NCI-H2081 (cell line): ENCODE measurements around the gene WWOX.

Experiments
- DNase-seq, 2 experiments: peaks; one replicate each; lab custom pipeline; 2025; lab: John Stamatoyannopoulos, UW

WWOX gene

DNA sequence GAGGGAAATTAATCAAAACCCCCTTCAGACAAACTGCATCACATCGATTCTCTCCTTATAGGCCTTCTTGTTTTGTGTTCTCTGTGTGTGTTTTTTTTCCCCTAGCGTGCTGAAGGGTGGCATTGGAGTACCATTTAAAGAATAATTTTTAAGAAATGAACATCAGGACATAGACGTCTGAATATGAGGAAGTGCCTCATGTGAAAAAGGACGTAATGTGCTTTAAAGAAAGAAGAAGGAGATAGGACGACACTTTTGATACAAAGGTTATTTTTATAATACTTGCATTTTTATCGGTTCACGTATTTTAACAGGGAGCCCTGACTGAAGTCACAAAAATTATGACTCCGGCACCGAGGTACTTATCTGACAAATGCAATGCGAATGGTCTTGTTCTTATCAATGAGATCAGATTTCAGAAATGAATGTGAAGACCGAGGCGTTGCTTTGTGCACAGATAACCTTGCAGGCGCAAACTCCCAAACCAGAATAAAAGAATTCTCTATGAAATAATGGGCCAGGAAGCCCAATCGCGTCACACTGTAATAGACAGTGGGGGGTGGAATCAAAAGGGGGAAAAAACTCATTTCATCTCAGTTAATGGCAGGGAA lies 894.8 kb downstream of the WWOX start:
- no peak for DNase-seq

DNA sequence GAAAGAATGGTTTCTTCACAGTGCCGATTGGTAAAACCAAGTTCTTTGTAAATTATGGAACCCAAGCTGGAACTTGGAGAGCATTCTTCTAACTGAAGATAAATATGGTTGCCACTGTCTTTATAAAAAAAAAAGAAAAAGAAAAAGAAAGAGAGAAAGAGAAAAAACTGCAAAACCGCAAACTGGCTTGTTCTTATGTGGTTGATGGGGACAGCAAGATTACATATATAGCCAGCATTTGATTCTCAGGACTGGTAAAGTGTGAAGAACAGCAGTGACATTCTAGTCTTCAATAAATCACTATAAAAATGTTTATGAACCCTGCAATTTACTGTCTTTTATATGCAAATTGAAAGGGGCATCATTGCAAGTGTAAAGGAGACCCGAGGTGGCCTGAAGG lies 896.0 kb downstream of the WWOX start:
- DNase-seq, result no peak

DNA sequence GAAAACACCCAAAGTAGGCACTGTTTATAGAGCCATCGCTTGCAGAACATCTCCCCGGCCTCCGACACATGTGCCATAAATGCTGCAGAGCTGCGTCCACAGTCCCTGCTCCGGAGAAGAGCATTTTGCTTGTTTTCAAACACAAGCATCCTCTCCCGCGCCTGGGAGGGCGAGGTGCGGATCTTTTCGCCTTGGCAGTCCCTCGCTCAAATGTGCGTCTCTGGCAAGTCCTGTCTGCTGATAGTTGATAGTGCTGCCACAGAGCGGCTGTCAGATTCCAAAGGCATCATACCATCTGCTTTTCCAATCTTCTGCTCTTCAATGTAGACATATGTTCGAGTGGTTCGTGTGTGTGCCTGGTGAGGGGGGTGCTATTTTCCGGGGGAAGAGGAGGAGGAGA lies 897.3 kb downstream of the WWOX start:
- no peak for DNase-seq

DNA sequence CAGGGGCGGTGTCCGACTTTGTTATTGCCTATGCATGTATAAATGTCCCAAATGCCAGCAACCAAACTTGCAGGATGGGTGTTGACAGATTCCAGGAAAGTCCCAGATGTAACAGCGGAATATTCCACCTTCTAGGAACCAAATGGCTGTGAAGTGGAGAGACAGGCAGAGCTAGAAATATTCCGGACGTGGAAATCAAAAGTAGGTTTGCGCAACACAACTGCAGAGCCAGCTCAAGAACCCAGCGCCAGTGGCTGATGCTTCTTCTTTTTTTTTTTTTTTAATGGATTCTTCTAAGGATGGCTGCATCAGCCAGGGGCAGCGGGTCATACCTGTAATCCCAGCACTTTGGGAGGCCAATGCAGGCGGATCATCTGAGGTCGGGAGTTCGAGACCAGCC lies 899.4 kb downstream of the WWOX start:
- DNase-seq, result no peak

DNA sequence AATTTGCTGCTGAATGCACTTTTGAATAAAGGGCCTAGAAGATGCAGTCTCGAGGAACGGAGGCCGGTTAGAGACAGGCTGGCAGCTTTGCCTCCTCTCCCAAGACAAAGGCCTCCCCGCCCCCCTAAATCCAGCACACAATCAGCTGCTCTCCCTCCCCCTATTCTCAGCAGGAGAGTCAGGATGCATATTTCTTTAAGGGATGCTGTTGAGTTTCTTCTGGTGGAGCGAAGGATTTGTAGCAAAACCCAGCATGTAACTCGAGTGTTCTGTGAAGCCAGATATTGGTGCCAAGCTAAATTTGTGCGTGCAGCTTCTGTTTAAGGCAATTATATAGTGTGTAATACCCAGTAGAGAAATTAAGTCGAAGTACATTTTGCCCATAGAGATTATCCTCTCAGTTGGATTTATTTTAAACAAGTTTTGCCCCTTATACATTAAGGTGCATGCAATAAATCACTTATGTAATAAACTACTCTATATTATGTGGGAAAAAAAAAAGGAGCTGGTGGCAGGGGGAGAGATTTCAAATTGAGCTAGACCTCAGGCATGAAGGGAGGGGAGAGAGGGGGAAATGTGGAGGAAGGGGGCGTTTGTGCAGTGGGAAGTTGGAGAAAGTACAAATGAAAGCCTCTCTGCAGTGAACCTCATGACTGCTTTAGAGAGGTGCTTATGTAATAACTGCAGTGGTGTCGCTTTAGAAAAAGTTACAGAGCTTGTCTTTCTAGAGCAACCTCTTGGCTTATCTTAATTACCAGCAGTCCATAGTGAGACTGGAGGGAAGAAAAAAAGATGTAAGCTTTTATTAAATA lies 901.9 kb downstream of the WWOX start:
- peak in 1 of 2 experiments; percentile 10 for DNase-seq

DNA sequence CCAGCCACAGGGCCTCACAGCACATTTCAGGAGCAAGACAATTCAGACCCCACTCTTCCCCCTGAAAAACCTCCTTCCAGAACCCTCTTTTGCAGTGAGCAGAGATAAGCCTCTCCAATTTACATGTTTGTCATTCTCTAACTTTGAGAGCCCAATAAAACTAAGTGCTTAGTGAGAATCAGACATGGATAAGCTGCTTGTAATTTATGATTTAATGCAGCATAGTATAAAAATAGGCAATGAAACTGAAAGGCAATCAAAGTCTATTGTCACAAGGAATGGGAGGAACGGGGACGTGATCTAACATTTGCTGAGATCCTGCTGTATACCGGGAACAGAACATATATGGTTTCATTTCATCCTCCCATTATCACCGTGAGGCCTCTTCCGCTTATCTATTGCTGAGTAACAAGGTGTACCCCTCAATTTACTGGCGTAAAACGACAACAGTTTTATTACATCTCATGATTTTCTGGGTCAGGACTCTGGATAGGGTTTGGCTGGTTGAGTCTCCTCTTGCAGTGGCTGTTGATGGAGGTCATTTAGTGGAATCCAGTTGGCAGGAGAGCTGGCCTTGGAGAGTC lies 903.7 kb downstream of the WWOX start:
- DNase-seq, result no peak

DNA sequence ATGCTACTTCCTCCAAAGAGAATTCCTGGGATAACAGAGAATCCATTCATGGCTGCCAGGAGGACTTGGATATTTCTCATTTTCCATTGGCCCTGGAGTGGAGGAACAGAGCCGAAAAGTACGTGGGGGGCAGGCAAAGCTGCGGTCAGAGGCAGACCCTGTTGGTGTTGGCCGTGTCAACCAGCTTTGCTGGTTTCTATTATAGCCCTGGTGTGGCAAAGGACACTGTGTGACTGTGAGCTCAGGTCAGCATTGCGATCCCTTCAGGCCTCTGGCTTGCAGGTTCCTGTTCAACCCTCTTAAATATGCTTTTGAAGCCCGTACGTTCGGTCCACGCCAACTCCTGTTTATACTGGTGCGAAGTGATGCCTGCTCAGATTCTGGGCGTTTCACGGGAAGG lies 904.9 kb downstream of the WWOX start:
- DNase-seq, result no peak

DNA sequence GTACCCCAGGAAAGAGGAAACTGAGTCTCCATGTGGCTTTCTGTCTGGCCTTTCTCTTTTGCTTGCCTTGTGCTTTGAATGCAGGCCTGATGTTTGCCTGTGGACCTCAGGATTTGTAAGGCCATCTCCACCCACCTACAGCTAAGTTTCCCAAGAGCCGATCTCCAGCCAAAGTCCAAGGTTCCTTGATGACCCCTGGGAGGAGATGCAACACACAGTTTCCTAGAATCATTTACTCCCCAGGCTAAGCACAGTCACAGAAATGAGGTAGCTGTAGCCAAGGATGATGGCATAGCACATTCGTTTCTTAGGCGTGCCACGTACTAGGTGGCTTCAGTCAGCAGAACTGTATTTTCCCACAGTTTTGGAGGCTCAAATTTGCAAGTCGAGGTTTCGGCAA lies 905.6 kb downstream of the WWOX start:
- no peak for DNase-seq

DNA sequence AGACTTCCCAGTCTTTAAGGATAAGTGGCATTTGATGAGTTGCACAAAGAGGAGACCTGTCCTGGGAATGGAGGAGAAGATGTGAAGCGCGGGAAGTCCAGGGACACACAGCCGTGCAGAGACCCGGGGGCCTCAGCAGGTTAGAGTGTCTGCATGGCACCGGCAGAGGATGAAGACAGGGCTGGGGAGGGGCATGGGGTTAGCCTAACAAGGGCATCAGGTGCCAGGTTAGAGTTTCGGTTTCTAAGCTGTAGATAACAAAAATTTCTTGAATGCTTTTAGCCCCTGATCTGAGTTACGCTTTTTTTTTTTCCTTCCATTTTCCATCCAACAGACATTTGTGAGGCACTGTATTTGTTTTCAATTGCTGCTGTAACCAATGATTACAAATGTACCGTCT lies 906.8 kb downstream of the WWOX start:
- DNase-seq, result no peak

DNA sequence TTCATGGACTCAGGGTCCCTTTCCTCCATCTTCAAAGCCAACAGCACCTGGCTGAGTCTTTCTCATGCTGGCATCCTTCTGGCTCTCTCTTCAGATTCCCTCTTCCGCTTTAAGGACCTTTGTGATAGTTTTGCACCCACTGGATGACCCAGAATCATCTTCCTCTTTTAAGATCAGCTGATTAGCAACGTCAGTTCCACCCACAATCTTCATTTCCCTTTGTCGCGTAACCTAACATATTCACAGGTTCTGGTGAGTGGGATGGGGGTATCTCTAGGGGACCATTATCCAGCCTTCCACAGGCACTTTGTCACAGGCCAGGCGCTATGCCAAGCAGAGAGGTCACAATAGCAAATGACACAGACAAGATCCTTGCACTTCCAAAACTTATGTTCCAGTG lies 907.3 kb downstream of the WWOX start:
- DNase-seq, result no peak

DNA sequence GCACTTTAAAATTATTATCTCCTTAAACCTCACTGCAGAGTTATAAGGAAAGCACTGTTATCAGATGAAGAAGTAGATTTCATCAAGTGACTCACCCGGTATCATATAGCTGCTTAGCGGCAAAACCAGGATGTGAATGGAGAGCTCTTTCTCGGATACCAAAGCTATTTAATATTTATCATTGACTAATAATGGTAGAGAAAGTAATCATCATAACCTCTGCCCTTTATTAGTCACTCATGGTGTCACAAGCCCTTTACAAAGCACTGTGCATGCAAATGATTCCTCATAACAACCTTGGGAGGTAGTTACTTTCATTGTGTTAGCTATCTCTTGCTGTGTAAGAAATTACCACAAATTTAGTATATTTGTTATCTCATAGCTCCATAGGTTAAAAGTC lies 908.2 kb downstream of the WWOX start:
- DNase-seq, result no peak

DNA sequence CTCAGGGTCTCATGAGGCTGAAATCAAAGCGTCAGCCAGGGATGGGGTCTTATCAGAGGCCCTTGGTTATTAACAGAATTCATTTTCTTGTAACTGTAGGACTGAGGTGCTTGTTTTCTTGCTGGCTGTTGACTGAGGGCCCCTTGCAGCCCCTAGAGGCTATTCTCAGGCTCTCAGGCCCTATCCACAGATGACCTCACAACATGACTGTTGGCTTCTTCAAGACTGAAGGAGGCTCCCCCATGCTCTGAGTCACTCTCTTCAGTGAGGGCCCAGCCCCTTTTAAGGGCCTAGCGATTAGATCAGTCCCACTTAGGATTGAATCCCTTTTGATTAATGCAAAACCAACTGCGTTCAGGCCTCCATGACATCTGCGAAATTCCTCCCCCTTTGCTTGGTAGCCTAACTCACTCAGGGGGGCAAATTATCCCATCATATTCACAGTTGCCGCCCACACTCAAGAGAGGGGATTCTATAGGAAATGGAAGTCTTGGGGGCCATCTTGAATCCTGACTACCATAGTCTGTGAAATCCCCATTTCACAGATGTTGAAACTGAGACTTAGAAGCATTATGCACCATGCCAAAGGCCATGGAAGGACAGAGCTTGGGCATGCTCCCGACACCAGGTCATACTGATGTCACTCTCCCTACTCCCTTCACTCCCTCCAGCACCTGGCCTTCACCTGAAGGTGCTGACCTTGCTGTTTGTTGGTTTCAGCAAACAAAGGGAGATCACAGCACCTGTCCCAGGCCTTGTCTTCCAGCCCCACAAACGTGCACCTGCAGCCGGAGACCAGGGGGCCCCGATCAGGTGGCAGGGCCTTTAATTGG lies 908.8 kb downstream of the WWOX start:
- DNase-seq, result peak; percentile 46 to 83

DNA sequence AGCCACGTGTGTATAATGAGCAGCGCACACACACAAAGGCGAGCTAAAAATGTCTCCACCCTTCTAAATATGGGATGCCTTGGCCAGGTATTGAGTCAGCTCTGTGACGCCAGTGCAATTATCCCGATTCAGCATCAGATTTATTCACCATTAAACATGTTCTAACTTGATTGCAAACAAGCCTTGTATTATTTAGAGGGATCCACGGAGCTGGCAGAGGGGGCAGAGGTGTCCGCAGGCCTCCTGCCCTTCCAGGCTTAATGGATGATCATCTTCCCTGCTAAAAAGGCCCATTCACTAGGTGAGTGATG lies 909.4 kb downstream of the WWOX start:
- DNase-seq, result no peak

DNA sequence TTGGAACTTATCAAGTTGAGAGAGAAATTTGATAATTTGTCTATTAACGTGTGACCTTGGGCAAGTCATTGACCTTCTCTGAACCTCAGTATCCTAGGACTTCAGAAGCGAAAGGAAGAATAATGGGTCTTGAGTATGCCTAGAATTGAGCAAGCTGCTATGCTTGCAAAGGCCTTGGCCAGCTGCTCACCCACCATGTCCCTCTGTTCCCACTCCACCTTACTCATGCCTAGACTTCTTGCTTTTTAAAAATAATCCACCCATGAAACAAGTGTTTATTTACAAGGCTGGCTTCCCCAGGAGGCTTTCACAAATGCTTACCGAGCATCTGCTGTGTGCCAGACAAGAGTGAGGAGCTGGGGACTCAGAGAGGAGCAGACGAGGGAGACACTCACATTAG lies 910.4 kb downstream of the WWOX start:
- DNase-seq, result no peak

DNA sequence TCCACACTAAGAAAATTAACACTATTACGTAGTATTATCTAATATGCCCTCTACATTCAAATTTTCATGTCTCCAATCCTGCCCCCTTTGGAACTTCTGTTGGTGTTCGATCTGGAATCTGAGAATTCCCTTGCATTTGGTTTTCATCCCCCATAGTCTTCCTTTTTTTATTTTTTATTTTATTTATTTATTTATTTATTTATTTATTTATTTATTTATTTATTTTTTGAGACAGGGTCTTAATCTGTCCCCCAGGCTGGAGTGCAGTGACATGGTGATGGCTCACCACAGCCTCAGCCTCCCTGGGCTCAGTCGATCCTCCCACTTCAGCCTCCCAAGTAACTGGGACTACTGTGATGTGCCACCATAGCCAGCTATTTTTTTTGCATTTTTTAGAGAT lies 911.8 kb downstream of the WWOX start:
- DNase-seq, result no peak

DNA sequence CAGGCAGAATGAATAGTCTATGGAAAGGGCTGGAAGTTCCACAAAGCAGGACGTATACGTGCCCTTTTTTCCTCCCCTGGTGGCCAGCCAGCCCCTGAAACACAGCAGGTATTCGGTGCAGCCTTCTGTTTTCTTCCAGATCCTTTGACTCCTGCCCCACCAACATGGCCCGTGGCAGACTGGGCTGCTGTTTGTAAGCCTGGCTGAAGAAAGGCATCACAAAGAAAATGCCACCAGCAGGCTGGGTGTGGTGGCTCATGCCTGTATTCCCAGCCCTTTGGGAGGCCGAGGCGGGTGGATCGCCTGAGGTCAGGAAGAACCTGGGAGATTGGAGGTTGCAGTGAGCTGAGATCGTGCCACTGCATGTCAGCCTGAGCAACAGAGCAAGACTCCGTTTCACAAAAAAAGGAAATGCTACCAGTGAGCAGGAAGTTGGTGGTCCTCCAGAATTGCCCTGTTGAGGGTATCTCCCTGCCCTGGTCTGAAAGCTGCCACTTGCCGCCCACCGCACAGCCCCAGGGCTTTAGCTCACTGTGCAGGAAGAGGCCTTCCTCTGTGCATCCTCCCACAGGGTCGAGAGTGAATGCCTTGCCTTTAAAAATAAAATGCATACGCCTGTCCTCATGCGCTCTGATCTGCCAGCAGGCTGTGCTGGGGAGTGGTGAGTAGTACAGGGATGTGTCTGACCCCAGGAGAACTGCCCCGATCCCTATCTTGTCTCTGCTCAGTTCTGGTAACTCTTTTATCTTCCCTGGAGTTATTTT lies 913.4 kb downstream of the WWOX start:
- DNase-seq, result no peak

DNA sequence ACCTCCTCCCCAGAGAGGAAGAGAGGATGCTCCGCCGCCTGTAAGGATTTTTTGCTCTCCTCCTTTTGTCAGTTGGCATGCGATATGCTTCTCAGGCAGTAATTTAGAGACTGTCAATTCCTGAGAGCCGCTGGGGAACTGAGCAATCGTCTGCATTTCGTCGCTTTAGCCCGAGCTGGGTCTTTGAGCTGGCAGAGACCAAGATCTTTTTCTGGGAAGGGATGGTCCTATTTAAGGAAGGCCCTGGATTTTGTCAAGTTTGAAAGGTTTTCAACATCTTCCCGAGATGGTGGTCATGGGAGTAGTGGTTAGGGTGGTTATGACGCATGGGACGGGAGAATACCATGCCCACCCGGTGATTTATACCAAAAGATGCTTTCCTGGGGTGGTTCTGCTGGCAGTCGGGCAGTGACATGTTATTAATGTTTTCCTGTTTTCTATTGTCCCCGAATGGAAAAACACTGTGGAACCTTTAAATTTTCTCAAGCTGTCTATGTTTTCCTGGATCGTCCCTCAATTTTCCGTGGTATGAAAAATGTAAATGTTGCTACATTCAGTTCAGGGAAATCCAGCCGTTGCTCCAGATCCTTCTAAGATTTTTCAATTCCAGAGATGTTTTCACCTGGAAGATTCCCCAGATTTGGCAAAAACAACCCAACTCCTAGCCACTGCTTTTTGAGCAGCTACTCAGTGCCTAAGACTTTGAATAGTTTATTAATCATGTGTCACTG lies 914.6 kb downstream of the WWOX start:
- no peak for DNase-seq

DNA sequence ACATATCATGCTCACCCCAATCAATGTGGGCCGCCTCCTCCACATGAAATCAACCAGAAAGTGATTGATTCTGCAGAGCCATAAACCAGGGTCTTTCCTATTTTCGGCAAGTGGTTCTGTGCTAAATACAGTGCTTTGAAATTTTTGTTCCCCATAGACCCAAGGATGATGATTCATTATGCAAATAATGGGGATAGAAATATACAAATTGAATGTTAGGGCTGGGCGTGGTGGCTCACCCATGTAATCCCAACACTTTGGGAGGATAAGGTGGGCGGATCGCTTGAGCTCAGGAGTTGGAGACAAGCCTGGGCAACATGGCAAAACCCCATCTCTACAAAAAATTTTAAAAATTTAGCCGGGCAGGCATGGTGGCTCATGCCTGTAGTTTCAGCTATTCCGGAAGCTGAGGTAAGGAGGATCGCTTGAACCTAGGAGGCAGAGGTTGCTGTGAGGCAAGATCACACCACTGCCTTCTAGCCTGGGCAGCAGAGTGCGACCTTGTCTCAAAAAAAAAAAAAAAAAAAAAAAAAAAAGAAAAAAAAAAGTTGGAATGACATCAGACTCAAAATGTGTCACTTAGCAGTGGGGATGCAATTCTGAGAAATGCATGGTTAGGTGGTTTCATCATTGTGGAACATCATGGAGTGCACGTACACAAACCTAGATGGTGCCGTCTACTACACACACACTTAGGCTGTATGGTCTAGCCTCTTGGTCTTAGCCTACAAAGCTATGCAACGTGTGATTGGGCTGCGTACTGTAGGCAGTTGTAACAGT lies 919.4 kb downstream of the WWOX start:
- no peak for DNase-seq

DNA sequence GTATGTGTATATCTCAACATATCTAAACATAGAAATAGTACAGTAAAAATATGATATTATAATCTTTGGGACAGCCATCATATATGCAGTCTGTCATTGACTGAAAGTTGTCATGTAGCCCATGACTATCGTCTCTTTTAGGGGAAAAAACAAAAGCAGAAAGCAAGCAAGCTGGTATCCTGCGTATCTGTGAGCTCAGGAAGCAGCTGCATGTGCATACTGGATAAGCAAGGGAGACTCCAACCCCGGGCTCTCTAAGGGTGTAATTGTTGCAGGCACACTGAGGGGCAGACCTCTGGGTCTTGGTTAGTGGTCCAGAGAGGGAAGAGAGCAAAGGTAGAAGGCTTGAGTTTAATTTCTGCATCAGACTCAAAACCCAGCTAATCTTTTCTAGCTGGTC lies 920.0 kb downstream of the WWOX start:
- DNase-seq, result no peak

DNA sequence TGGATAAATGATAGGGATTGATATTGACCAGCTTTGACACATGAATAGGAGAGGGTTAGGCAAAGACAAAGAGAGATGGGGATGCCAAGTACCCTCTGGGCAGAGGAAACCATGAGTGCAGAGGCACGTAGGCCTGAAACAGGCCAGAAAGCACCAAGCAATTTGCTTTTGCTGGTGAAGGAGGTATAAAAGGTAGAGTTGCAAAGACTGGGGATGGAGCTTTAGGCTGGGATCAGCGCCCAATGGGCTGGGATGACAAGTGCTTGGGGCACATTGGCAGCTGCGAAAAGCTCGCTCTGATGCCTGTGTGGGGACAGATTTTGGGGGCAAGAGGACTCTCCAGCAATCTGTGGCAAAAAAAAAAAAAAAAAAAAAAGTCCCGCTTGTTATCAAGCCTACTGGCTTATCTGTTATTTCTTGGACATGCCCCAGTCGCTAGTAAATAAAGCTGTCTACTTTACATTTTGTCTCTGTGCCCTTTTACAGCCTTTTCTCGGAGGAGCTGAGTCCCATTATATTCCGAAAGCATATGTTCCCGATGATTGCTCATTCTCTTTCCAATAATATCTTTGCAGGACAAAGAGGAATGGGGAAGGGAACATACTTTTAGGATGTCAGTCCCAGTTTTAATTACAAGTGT lies 922.7 kb downstream of the WWOX start:
- peak in 1 of 2 experiments; percentile 16 for DNase-seq
